ENCODE measurements around the gene FAM3B.

GRCh38 chr21:41319273-41319672 is 2.7 kb downstream of the FAM3B start:
- TF ChIP-seq SP1 (IDR thresholded peaks at IDR 0.05) (no peak), FOXK2 (IDR thresholded peaks at IDR 0.05) (no peak), ELF4 (IDR thresholded peaks at IDR 0.05) (no peak), L3MBTL2 (conservative IDR thresholded peaks at IDR 0.05) (no peak), ZNF384 (IDR thresholded peaks at IDR 0.05) (no peak), HDGF (IDR thresholded peaks at IDR 0.05; ENCODE audit: borderline replicate concordance) (no peak), BHLHE40 (IDR thresholded peaks at IDR 0.05; ENCODE audit: borderline replicate concordance) (no peak), CTBP1 (IDR thresholded peaks at IDR 0.05; ENCODE audit: borderline replicate concordance) (no peak)

Data from HEK293T (cell line).